Measurements from ENCODE around the gene DCTD.

DCTD gene

GRCh38 chr4:182873289-182873688 lies 43.9 kb downstream of the DCTD start:
- Histone ChIP-seq H3K4me2 (no peak overlapping the region), H3K36me3 (ENCODE audit: insufficient read depth) (no peaks in the 10 kb centered on the region), H3K79me2 (ENCODE audit: insufficient read depth, low read depth) (no peaks in the 10 kb centered on the region), H3K4me3 (IDR thresholded peaks at IDR 0.05; ENCODE audit: insufficient read depth, low read depth, low read length) (no peak overlapping the region), H4K20me1 (ENCODE audit: insufficient read depth) (no peaks in the 10 kb centered on the region), H2AFZ (ENCODE audit: low read depth) (no peak overlapping the region), H3K9ac (no peak overlapping the region), H3K4me1 (ENCODE audit: low read depth, poor library complexity, severe bottlenecking) (no peaks in the 10 kb centered on the region), H3K27ac (no peak overlapping the region), H3K27me3 (ENCODE audit: insufficient read depth, low read depth) (no peaks in the 10 kb centered on the region)
- no peak for TF ChIP-seq CTCF (conservative IDR thresholded peaks at IDR 0.05; ENCODE audit: low read depth, low read length)

- Histone ChIP-seq H4K20me1 (ENCODE audit: insufficient read depth) (no peaks in the 10 kb centered on the region), H3K4me2 (no peak overlapping the region), H3K9ac (no peak overlapping the region), H3K79me2 (ENCODE audit: insufficient read depth, low read depth) (no peaks in the 10 kb centered on the region), H3K36me3 (ENCODE audit: insufficient read depth) (no peaks in the 10 kb centered on the region), H3K4me3 (IDR thresholded peaks at IDR 0.05; ENCODE audit: insufficient read depth, low read depth, low read length) (no peak overlapping the region), H3K4me1 (ENCODE audit: low read depth, poor library complexity, severe bottlenecking) (no peaks in the 10 kb centered on the region), H2AFZ (ENCODE audit: low read depth) (no peak overlapping the region), H3K27me3 (ENCODE audit: insufficient read depth, low read depth) (no peaks in the 10 kb centered on the region), H3K27ac (no peak overlapping the region)
- TF ChIP-seq CTCF (conservative IDR thresholded peaks at IDR 0.05; ENCODE audit: low read depth, low read length), result no peak
These were observed 44.3 kb downstream of the DCTD start for GRCh38 chr4:182872886-182873285.

- no peak overlapping the region for H3K4me3 ChIP-seq (IDR thresholded peaks at IDR 0.05; ENCODE audit: insufficient read depth, low read depth, low read length)
- H3K27me3 ChIP-seq (ENCODE audit: insufficient read depth, low read depth), result no peaks in the 10 kb centered on the region
- TF ChIP-seq CTCF (conservative IDR thresholded peaks at IDR 0.05; ENCODE audit: low read depth, low read length), result no peak
- H2AFZ ChIP-seq (ENCODE audit: low read depth), result no peak overlapping the region
- H3K27ac ChIP-seq, result no peak overlapping the region
- no peaks in the 10 kb centered on the region for H3K4me1 ChIP-seq (ENCODE audit: low read depth, poor library complexity, severe bottlenecking)
- no peak overlapping the region for H3K4me2 ChIP-seq
- H4K20me1 ChIP-seq (ENCODE audit: insufficient read depth), result no peaks in the 10 kb centered on the region
- H3K36me3 ChIP-seq (ENCODE audit: insufficient read depth), result no peaks in the 10 kb centered on the region
- no peaks in the 10 kb centered on the region for H3K79me2 ChIP-seq (ENCODE audit: insufficient read depth, low read depth)
- H3K9ac ChIP-seq, result no peak overlapping the region
These were observed 45.6 kb downstream of the DCTD start for GRCh38 chr4:182871616-182872015.

- no peaks in the 10 kb centered on the region for H3K36me3 ChIP-seq (ENCODE audit: insufficient read depth)
- no peak overlapping the region for H3K27ac ChIP-seq
- no peak overlapping the region for H3K4me2 ChIP-seq
- no peak overlapping the region for H3K4me3 ChIP-seq (IDR thresholded peaks at IDR 0.05; ENCODE audit: insufficient read depth, low read depth, low read length)
- no peaks in the 10 kb centered on the region for H3K4me1 ChIP-seq (ENCODE audit: low read depth, poor library complexity, severe bottlenecking)
- no peak for TF ChIP-seq CTCF (conservative IDR thresholded peaks at IDR 0.05; ENCODE audit: low read depth, low read length)
- H3K79me2 ChIP-seq (ENCODE audit: insufficient read depth, low read depth), result no peaks in the 10 kb centered on the region
- no peaks in the 10 kb centered on the region for H4K20me1 ChIP-seq (ENCODE audit: insufficient read depth)
- H3K9ac ChIP-seq, result no peak overlapping the region
- no peak overlapping the region for H2AFZ ChIP-seq (ENCODE audit: low read depth)
- H3K27me3 ChIP-seq (ENCODE audit: insufficient read depth, low read depth), result no peaks in the 10 kb centered on the region
These were observed 47.5 kb downstream of the DCTD start for GRCh38 chr4:182869697-182870096.

GRCh38 chr4:182866746-182867145 lies 50.4 kb downstream of the DCTD start:
- Histone ChIP-seq H3K4me1 (ENCODE audit: low read depth, poor library complexity, severe bottlenecking) (no peaks in the 10 kb centered on the region), H3K4me2 (no peak overlapping the region), H3K27me3 (ENCODE audit: insufficient read depth, low read depth) (no peaks in the 10 kb centered on the region), H2AFZ (ENCODE audit: low read depth) (no peak overlapping the region), H3K36me3 (ENCODE audit: insufficient read depth) (no peaks in the 10 kb centered on the region), H3K27ac (no peak overlapping the region), H3K4me3 (IDR thresholded peaks at IDR 0.05; ENCODE audit: insufficient read depth, low read depth, low read length) (no peak overlapping the region), H3K79me2 (ENCODE audit: insufficient read depth, low read depth) (no peaks in the 10 kb centered on the region), H4K20me1 (ENCODE audit: insufficient read depth) (no peaks in the 10 kb centered on the region), H3K9ac (no peak overlapping the region)
- no peak for TF ChIP-seq CTCF (conservative IDR thresholded peaks at IDR 0.05; ENCODE audit: low read depth, low read length)
